Rectal smooth muscle tissue (tissue), 1 donor: ENCODE data around the gene LTB.

Experiments used
- H3K27ac ChIP-seq: one replicate; pipeline ENCODE4 v1.7.0; 2013; ENCODE audit warnings: low read depth, low read length, inconsistent platforms
- H3K27me3 ChIP-seq: one replicate; pipeline ENCODE4 v1.7.0; 2013; ENCODE audit warnings: low read length; ENCODE audit not compliant: control insufficient read depth, insufficient read depth
- H3K36me3 ChIP-seq: one replicate; pipeline ENCODE4 v1.7.0; 2013; ENCODE audit warnings: low read length; ENCODE audit not compliant: control insufficient read depth, insufficient read depth
- H3K4me1 ChIP-seq: one replicate; pipeline ENCODE4 v1.7.0; 2013; ENCODE audit warnings: low read length; ENCODE audit not compliant: control insufficient read depth, insufficient read depth
- H3K4me3 ChIP-seq: one replicate; pipeline ENCODE4 v1.7.0; 2013; ENCODE audit warnings: low read length
- H3K9ac ChIP-seq: one replicate; pipeline ENCODE4 v1.7.0; 2013; ENCODE audit warnings: low read length

LTB gene

GRCh38 chr6:31535538-31536324, 46.5 kb downstream of the LTB start:
- H3K9ac ChIP-seq = no peak overlapping the region

GRCh38 chr6:31534521-31535040, 47.6 kb downstream of the LTB start:
- peaks cover 8% of the 10 kb centered on the region for H3K4me1 ChIP-seq
- no peak overlapping the region for H3K4me3 ChIP-seq
- H3K27me3 ChIP-seq = no peaks in the 10 kb centered on the region
- no peak overlapping the region for H3K9ac ChIP-seq
- peaks cover 59% of the 10 kb centered on the region for H3K36me3 ChIP-seq
- H3K27ac ChIP-seq = no peak overlapping the region

More at GRCh38 chr6:31535538-31536324, 46.5 kb downstream of the LTB start:
- Histone ChIP-seq H3K36me3 (peaks cover 58% of the 10 kb centered on the region), H3K4me3 (no peak overlapping the region), H3K27me3 (no peaks in the 10 kb centered on the region), H3K4me1 (peaks cover 19% of the 10 kb centered on the region), H3K27ac (no peak overlapping the region)

- Histone ChIP-seq H3K4me3 (no peak overlapping the region), H3K36me3 (peaks cover 55% of the 10 kb centered on the region), H3K27ac (no peak overlapping the region), H3K27me3 (no peaks in the 10 kb centered on the region), H3K4me1 (peaks cover 2% of the 10 kb centered on the region), H3K9ac (no peak overlapping the region)
Observed at GRCh38 chr6:31534011-31534410, 48.2 kb downstream of the LTB start.

- Histone ChIP-seq H3K27me3 (no peaks in the 10 kb centered on the region), H3K9ac (no peak overlapping the region), H3K36me3 (peaks cover 51% of the 10 kb centered on the region), H3K4me3 (no peak overlapping the region), H3K27ac (no peak overlapping the region), H3K4me1 (no peaks in the 10 kb centered on the region)
Observed at GRCh38 chr6:31533455-31533841, 48.8 kb downstream of the LTB start.

- H3K27me3 ChIP-seq = no peaks in the 10 kb centered on the region
- H3K4me1 ChIP-seq = no peaks in the 10 kb centered on the region
- no peak overlapping the region for H3K9ac ChIP-seq
- H3K36me3 ChIP-seq = peaks cover 47% of the 10 kb centered on the region
- no peak overlapping the region for H3K27ac ChIP-seq
- no peak overlapping the region for H3K4me3 ChIP-seq
Observed at GRCh38 chr6:31532644-31533454, 49.4 kb downstream of the LTB start.

GRCh38 chr6:31531771-31532643, 50.2 kb downstream of the LTB start:
- Histone ChIP-seq H3K36me3 (peaks cover 47% of the 10 kb centered on the region), H3K4me3 (no peak overlapping the region), H3K27ac (no peak overlapping the region)

GRCh38 chr6:31531162-31531561, 51.1 kb downstream of the LTB start:
- H3K36me3 ChIP-seq = peaks cover 43% of the 10 kb centered on the region
- H3K4me3 ChIP-seq = no peak overlapping the region
- no peak overlapping the region for H3K9ac ChIP-seq
- H3K27me3 ChIP-seq = no peaks in the 10 kb centered on the region
- H3K4me1 ChIP-seq = no peaks in the 10 kb centered on the region
- H3K27ac ChIP-seq = no peak overlapping the region

More at GRCh38 chr6:31531771-31532643, 50.2 kb downstream of the LTB start:
- Histone ChIP-seq H3K9ac (no peak overlapping the region), H3K4me1 (no peaks in the 10 kb centered on the region), H3K27me3 (no peaks in the 10 kb centered on the region)

- H3K27ac ChIP-seq = no peak overlapping the region
- H3K27me3 ChIP-seq = no peaks in the 10 kb centered on the region
- no peaks in the 10 kb centered on the region for H3K4me1 ChIP-seq
- H3K36me3 ChIP-seq = peaks cover 38% of the 10 kb centered on the region
- H3K4me3 ChIP-seq = no peak overlapping the region
- no peak overlapping the region for H3K9ac ChIP-seq
Observed at GRCh38 chr6:31530659-31531058, 51.6 kb downstream of the LTB start.
